GM18907 (cell line): Measurements from ENCODE around the gene CCDC154.
A peak's percentile ranks its signal among the peaks of the same experiment; 100 is the strongest.
"Not testable (repeated sequence)": the region's sequence is repeated elsewhere in the genome, so short reads cannot be mapped to it uniquely, and the experiment has no call there.

ENCODE experiments used
- ATAC-seq: cut with Tn5 transposase; IDR thresholded peaks from one replicate; pipeline ENCODE4 v1.9.1; 2021; ENCODE audit warnings: mild to moderate bottlenecking, moderate library complexity; ENCODE audit not compliant: unreplicated experiment

CCDC154 gene

DNA sequence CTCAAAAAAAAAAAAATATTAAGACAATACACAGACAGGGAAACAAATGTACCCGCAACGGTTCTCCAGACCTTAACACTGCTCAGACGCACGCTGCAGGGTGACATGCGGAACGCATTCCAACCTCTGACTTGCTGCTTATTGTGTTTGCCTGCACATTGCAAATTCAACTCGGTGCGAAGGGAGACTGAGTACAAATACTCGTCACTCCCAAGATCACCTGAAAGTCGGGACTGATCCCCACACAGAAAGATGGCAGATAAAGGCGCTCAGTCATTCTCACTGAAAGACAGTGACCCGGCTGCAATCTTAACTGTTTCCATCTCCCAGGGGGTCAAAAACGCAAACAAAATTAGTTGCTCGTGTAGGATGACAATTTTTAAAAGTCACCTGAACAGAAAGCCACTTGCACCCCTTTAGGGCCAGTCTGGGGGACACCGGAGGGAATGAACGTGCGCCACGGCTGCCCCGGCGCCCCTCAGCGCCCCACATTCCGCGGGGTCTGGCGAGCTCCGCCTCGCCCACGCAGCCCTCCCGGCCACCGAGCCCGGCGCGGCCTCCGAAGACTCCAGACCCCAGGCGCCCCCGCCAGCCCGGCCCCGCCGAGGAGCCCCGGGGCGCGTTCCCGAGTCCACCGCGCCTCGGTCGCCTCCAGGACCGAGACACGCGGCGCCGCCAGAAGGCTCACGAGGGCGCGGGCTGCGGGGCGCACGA, 29.9 kb upstream of the CCDC154 start:
- ATAC-seq = peak; percentile 22

DNA sequence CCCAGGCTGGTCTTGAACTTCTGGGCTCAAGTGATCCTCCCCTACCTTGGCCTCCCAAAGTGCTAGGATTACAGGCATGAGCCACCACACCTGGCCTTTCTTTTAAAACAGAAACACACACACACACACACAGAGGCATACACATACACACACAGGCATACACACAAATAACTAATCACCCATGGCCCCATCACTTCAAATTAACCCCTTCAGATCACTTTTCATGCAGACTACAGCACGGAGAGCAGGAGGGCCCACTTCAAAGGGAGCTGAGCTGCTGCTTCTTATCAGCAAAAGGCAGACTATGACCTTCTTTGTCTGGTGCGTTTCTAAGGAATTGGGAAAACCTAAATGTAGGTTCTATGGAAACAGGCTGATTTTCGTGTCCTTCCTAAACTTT, 28.6 kb upstream of the CCDC154 start:
- ATAC-seq = no peak

DNA sequence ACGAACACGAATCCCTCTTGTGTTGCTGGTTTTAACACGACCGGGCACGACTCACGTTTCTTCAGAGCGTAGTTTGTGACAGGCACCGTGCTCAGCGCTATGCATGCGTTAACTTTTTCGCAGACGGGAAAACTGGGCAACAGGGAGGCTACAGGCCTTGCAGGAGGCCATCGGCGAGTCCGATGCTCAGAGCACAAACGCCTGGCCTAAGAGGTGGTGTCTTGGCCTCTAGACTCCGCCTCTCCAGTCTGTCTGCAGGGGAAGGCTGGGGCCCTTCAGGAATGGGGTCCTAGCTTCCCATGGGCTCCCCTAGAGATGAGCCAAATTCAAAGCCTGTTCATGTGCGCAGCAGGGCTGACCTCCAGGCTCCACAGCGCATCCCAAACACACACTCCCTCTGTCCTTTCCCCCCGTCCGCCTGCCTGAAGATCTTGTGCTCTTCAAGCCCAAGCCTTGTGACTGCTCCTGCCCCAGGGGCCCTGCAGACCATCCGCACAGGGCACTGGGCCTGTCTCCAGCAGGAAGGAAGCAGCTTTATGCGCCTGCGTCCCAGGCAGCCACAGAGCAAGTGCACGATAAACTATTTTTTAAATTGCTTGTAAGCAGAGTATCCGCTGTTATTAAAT, 27.3 kb upstream of the CCDC154 start:
- no peak for ATAC-seq

DNA sequence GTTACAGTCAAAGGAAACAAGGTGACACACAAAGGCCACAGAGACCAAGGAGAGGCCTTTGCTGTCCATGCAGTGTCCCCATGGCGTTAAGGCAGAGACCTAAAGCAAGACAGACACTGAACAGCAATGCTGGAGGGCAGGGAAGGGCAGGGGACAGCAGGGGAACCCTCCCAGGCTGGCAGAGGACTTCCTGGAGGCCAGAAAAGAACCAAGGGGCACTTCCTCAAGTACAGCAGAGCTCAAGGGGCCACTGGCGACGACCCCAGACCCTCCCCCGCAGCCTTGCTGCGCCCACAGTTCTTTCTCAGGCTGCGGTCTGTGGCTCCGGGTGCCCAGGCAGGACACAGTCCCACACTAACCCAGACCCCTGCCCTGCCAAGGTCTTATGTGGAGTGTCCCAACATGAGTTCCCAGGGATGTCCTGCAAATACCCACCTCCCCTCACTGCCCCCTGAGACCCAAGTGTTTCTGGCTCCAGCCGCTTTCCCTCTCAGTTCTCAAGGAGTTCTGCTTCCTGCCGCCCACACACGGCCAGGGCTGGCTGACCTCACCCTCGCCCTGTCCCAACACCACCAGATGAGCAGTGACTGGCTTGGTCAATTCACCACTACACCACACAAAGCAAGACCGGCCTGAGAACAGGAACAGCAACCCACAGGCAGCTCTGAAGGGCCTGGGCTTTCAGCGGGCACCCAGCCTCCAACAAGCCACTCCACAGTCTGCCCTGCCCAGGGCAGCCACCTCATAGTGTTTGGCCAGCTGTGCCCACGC, 26.3 kb upstream of the CCDC154 start:
- ATAC-seq = no peak

DNA sequence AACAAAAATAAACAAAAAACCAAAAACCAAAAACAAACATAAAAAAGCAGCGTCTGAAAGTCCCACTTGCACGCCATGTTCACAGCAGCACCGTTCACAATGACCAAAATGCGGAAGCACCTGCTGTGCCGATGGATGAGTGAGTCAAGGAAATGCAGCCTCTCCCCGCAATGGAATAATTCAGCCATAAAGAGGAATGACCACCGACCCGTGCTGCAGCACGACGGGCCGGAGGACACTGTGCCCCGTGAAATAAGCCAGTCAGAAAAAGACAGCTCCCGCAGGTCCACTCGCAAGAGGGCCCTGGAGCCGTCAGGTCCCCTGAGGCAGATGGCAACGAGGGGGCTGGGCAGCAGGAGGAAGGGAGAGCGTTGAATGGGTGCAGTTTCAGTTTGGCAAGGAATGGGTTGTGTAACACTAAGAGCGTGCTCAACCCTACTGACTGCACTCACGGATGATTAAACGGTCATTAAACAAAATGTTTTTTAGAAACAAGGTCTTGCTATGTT, 25.4 kb upstream of the CCDC154 start:
- no peak for ATAC-seq

DNA sequence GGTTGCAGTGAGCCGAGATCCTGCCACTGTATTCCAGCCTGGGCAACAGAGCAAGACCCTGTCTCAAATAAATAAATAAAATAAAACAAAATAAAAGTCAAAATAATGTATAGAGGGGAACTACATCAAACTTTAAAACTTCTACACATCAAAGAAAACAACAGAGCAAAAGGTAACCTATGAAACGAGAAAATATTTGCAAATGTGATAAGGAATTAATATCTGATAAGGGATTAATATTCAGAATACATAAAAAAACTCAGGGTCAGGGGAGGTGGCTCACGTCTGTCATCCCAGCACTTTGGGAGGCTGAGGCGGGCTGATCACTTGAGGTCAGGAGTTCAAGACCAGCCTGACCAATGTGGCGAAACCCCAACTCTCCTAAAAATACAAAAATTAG, 24.8 kb upstream of the CCDC154 start:
- ATAC-seq = not testable (repeated sequence)

DNA sequence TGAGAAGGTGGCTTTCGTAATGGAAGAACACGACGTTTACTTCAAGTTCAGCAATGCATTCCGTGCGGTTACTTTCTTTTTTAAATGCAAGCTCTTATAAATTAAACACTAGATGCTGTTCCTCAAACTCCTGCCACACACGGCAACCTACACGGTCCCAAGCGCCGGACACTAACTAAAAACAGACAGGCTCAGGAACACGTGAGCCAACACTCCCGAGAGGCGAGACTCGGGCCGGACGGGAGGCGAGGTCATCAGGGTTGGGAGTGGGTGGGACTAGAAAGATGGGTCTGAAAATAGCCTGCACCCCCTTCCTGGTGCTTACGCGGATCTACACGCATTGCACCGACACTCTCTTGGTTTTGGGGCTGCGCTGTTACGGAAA, 24.1 kb upstream of the CCDC154 start:
- no peak for ATAC-seq

DNA sequence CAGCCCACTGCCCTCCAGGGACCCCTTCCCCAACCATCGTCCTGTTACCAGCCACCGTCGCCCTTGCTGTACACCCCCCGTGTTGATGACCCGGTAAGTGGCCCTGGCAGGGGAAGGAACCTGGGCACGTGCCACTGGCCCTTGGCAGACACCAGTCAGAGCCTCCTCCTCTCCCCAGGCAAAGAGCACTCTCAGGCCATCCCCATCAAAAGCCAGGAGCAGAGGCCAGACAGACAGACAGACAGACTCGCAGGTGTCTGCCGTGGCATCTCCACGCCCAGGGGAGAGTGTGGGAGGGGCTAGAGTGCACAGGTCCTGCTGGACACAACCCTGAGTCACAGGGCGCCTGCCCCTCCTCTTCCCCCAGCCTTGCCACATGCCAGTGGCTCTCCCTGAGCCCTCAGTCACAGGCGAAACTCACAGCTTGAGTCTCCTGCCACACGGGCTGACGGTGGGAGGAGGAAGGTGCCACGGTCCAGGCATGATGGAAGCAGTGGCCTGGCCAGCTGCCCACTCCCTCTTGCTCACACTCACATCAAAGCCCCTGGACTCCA, 22.7 kb upstream of the CCDC154 start:
- ATAC-seq = no peak

DNA sequence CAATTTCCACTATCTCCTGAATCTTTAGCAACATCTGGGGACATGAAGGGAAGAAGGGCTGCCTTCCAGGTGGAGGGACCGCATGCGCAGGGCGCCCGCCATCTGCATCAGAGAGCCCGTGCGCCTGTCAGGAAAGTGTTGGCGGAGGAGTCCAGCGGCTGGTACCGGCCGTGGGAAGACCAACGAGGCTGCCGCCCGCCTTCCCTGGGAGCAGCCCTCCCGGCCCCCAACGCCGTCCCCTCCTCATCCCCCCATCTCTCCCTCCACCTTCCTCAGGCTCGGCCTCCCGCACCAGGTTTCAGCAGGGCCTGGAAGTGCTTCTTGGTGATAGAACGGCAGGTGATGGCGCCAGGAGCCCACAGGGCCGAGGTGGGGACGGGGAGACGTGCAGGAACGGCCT, 21.7 kb upstream of the CCDC154 start:
- ATAC-seq = no peak

DNA sequence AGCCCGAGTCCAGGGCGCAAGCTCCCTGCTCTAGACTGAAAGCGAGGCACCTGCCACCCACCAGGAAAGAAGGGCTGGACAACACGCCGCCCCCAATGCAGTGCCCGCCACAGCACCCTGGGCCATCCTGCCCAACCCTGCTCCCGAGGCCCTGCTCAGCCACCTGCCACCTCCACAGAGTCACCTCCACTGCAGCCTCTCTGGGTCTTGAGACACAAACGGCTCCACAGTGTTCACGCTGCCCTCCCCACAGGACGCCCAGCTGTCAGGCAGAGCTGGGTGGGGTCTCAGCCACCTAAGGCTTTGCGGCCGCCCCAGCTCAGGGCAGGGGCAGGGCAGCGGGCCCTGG, 21.2 kb upstream of the CCDC154 start:
- ATAC-seq = no peak

DNA sequence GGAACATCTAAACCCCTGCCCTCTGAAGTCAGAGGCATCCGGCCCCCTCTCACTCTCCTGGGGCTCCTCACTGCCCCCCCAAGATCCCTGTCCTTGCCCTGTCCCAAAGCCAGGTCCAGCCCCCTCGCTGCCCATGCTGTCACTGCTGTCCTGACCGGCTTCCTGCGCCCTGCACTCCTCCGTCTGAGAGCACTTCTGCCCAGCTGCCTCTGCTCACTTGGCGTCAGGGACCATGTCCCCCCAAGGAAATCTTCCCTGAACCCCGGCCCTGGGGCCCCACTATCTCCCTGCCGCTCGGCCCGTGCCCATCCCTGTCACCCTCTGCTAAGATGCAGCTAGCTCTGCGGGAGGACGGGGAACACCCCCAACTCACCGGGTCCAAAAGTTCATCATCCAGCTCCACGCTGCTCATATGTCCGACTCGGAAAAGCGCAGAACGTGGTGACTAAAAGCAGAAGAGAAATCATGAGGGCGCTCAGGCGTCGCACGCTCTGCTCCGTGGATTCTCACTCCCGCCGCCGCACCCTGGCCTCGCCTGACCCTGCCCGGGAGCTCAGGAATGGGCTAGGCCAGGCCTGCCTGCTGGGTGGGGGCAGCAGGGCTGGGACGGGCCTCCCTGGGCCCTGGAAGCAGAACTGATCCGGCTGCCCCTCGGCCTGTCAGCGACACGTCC, 20.7 kb upstream of the CCDC154 start:
- ATAC-seq = no peak

DNA sequence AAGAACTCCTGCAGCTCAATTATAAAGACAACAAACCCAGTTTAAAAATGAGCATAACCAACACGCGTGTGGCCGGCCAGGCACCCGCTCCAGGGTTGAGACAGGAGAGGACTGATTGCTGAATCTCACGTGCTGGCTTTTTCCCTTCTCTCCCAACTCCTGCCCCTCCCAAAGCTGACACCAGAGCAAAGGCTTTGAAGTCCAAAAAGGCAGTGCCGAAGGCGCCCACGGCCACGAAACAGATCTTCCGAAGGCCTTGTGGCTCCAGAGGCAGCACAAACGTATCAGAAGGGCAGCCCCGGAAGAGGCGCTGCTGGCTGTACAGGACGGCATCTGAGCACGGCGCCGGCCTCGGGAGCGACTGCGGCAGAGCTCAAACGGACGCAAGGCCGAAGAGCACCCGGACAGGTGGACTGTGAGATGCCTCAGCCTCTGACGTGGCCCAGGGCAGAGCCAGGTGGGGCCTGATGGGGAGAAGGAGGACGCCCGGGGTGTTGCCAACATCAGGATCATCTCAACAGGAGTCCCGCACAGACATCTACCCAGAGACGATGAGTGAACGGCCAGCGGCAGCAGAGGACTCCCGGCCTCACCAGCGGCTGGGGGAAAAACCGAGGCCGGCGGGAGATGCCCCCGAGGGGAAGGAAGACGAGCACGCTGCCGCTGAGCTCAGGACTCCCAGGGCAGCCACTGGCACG, 20.0 kb upstream of the CCDC154 start:
- no peak for ATAC-seq

DNA sequence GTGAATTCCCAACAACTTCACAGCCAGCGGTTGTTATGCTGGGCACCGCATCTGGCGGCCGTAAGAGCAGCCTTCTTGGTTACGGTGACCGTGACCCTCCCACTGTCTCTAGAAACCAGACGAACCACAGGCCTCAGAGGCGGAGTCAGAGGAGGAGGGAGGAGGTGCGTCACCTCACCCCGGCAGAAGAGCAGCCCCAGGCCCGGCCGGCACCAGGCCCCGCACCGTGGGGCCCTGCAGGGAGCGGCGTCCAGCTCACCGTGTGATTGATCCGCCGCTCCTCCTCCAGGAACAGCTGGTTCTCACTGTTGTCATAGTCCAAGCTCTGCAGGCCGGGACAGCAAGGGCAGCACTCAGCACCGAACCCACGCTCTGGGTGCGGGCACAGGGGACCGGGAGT, 16.8 kb upstream of the CCDC154 start:
- ATAC-seq = no peak

DNA sequence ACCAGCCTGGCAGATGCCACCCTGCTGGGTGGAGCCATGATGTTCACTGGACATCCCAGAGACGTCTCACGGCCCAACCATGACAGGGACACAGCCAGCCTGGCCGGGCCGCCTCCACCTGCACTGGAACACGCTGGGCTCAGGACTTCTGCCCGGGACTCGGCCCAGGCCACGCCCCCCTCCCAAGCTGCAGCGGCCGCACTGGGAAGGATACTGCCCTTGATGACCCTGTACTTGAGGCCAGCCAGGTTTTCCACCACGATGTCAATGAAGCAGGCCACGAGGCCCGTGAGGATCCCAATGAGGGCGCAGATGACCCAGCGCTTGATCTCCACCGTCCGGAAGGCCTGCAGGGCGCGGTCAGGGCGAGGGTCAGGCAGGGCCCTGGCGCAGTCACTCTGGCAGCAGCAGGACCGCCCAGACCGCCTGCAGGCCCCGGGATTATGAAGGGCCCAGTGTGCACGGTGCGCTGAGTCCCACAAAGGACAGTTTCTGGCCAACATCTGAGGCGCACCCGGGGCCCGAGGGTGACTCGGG, 16.3 kb upstream of the CCDC154 start:
- ATAC-seq = no peak

DNA sequence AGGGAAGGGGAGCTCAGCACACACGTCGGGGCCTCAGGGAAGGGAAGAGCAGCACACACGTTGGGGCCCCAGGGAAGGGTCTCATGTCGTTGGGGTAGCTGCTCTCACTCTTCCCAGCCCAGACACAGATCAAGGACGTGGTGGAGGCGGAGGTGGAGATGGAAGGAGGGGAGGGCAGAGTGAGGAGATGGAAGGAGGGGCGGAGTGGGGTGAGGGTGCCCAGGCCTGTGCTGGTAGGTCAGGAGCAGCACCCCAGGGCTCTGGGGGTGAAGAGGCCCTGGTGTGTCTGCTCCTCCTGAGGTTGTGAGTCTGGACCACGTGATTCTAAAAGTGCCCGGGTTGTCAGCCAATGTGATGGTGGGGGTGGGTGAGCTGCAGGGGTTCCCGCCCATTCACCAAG, 15.6 kb upstream of the CCDC154 start:
- ATAC-seq = no peak

DNA sequence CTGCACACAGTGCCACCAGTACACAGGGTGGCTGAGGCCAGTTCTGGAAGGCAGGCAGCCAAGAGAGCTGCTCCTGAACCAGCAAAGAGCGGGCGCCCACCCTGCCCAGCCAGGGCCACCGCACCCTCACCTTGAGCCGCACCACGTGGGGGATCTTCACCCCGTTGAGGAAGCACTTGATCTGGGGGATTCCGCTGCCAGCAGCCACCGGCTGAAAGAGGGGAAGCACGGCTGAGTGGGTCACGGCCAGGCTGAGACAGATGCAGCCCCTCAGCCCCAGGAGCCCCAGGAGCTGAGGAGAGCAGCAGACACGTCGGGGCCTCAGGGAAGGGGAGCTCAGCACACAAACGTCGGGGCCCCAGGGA, 14.6 kb upstream of the CCDC154 start:
- no peak for ATAC-seq

DNA sequence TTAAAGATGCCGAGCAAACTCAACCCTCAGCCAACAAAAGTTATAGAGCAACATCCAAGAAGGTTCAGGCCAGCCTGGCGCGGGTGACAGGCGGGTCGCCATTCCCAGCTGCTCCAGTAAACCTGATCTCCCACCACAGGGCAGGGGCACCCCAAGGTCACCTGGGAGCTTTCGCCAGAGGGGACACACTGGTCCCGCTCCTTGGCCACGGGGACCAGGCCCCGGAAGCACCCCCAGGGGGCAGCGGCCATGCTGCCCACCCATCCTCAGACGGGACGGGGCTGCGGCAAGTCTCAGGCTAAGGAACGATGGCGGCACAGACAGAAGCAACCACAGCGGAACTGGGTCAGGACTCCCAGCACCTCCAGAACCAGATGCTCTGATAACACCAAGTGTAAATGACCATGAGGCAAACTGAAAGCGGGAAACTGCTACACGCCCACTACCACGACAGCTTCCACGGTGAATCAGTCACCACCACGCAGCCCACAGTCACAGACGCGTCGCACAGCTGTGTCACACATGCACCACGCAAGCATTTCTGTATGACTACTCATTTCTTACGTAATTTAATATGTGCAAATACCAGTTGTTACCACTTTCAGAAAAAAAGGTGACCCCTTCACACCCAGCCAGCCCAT, 14.1 kb upstream of the CCDC154 start:
- ATAC-seq = no peak

DNA sequence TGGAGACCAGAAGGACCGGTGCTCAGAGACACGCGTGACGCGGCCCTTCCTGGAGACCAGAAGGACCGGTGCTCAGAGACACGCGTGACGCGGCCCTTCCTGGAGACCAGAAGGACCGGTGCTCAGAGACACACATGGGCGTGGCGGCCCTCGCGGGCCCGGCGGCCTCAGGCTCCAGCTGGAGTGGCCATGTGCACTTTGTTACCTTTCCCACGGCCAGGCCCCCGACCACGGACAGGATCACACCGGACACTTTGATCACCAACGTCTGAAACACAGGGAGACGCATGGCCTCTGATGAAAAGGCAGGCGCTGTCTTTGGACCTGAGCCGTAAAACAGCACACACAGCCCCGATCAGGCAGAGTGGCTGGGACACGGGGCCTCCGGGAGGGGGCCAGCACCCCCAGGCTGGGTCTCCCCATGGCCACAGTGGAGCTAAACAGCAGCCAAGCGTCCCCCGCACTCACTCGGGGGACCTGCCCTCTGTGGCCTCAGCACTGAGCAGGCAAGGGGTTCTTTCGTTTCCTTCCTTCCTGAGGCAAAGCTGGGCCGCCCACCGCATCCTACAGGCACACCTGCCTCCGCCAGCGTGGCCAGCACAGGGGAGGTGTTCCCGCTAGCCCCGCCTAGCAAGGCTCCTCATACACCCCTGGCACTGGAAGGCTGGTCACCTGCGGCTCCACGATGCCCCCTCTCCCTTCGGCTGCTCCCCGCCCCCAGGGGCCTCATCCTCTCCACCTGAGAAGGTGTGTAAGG, 13.3 kb upstream of the CCDC154 start:
- no peak for ATAC-seq

DNA sequence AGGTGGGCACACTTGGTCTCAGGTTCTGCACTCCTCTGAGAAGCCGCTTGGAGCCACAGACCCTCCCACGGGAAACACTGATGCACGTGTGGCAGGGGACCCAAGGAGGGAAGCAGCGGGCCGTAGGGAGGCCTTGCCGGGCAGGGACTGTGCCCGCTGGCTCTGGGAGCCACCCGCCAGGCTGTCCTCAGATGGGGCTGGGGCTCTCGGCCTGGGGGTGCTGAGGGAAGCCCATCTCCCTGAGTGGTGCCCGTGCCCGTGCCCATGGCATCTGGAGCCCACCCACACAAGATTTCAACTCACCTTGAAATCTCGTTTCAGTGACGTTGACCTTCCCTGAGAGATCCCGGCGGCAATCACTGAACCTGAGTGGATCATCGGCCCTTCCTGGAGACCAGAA, 12.6 kb upstream of the CCDC154 start:
- ATAC-seq = no peak
